Suppressor macrophage treated with lipopolysaccharide for 1 hour (primary cell): ENCODE measurements around the gene CSGALNACT2.

Source experiments
- DNase-seq, 3 donors: peaks; one replicate each; pipeline ENCODE4 v3.0.0-alpha.2; 2020 to 2022

Gene CSGALNACT2

GRCh38 chr10:43204042-43204942, 66.0 kb downstream of the CSGALNACT2 start:
- no peak for DNase-seq

DNA sequence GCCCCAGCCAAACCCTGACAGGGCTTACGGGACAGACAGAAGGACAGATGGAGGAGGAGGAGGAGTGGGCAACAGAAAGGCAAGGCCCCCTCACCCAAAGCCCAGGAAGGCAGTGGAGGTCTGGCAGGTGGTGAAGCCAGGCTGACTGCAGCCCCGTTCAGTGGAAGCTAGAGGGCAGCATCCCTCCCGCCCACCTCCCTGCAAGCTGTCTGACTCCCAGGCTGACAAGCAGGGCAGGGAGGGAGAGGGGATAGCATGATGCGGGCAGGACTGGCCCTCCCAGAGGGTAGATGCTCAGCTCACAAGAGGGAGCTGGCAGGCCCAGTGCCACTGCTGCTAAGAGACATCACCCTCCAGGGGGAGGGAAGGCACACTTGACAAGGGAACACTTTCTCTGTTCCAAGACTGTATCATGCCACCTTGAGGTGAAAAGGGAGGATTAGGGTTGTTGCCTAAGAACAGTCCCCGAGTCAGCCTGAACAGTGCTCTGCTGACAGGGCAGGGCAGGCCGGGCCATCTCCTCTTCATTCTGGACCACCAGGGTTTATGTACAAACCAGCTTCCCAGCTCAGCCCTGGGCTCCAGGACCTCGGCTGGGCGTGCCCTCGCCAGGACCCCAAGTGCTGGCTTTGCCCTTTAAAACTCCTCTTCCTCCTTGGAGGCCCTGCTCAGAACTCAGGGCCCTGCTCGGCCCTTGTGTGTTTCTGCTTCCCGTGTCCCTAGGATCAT, 66.9 kb downstream of the CSGALNACT2 start:
- peak; percentile 57 to 77 (median 63) for DNase-seq

DNA sequence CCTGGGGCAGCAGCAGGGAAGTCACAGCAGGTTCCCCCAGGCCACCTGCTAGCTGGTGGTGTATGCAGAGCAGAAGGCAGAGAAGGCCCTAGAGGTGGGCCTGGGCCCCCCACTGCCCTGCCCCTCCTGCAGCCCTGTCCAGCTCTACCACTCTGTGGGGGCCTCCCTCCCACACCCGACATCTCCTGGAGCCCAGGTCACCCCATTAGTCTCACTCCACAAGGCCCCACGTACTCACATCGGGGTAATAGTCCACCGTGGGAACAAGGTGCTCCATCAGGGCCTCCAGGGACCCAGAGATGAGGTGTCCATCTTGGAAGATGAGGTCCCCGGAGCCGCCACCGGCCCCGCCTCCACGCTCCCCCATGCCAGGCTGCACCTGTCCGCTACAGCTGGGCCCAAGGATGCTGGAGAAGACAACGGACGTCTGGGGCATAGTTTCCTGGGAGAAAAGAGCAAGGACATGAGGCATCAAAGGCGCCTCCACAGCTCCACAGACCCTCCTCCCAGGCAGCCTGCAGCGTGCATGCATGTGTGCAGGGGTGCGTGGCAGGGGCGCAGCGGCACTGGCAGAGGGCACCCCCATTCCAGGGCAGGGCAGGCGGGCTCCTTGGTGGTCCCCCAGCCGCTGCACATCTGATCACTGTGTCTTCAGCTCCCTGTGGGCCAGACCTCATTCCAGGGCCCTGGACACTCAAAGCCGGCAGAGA, 67.6 kb downstream of the CSGALNACT2 start:
- DNase-seq, result no peak

GRCh38 chr10:43206391-43207235, 68.4 kb downstream of the CSGALNACT2 start:
- no peak for DNase-seq

GRCh38 chr10:43208147-43209073, 70.2 kb downstream of the CSGALNACT2 start:
- DNase-seq, result no peak

DNA sequence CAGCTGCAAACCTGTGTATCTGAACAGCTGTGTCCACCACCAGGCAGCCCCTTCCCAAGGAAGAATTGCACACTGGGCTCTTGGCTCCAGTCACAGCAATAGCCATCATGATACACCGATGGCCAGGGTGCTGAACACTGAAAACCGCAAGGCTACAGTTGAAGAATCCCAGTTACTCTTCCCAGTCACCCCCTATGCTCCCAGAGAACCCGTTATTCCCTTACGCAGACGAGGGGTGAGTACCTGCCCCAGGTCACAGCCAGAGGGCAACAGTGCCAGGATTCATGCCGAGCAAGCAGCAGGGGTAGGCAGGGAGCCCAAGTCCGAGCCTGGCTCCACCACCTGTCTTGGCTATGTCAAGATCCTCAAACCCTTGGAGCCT, 70.8 kb downstream of the CSGALNACT2 start:
- DNase-seq, result no peak

DNA sequence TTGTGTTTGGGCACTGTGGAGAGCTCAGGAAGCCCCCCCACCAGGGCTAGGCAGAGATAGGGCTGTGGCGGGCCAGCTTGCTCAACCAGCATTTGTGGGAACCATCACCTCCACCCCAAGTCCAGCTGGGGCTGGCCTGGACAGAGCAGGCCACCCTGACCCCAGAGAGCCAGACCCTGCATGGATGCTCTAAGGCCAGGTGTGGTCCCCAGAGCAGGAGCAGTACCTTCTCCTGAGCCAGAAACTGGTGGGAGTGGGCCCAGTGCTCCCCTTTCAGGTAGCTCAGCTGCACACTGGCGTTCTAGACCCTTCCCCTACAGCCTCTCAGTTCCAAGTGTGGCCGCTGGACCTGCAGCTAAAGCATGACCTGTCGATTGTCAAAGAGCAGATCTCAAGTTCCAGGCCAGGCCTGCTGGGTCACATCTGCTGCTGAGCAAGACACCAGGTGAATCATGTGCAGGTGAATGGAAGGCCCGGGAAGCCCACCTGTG, 71.5 kb downstream of the CSGALNACT2 start:
- no peak for DNase-seq

GRCh38 chr10:43210556-43210955, 72.3 kb downstream of the CSGALNACT2 start:
- no peak for DNase-seq

DNA sequence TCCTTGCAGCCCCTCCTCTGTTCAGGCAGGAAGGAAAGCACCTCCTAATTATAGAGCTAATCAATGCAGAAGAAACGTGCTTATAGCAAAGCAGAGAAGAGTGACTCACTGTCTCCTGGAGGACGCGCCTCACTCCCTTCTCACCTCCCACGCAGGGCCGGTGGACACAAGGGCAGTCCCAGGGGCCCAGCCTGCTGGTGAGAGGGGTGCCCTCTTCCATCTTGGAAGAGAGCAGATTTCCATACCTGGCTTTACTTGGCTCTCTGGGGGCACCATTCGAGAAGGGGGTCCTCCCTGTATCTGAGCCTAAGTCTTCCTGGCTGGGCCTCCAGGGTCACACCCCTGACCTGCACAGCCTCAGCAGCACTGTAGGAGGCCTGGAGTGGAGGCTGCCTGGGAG, 72.8 kb downstream of the CSGALNACT2 start:
- peak in 1 of 3 donors; percentile 51 for DNase-seq

GRCh38 chr10:43211431-43212042, 73.3 kb downstream of the CSGALNACT2 start:
- no peak for DNase-seq

DNA sequence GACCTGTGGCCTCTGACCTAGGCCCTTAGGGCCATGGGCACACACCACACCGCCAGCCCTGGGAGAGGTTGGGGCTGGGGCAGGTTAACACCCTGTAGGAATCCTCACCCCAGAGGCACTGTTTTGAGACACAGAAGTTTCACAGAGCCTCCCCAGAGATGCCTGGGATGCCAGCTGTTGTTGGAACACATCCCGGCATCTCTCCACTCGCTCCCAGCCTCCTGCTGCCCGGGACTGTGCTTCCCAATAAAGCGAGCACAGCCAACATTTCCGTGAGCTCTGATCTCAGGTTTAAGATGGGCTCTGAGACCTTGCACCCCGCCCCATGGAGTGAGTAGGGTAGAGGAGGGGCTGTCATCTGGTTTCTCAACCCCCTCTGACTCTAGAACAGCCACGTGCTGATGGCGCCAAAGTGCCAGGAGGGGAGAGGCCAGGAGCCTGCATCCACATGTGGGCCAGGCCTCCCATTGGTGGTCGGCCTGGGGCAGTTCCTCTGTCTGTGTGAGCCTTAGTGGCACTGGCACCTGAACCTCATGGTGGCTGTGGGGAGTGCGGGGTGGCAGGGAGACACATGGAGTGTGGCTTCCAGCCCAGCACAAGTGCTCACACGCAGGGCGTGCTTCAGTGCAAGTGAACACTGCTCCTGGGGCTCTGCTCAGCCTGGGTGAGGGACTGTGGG, 73.9 kb downstream of the CSGALNACT2 start:
- DNase-seq, result no peak

DNA sequence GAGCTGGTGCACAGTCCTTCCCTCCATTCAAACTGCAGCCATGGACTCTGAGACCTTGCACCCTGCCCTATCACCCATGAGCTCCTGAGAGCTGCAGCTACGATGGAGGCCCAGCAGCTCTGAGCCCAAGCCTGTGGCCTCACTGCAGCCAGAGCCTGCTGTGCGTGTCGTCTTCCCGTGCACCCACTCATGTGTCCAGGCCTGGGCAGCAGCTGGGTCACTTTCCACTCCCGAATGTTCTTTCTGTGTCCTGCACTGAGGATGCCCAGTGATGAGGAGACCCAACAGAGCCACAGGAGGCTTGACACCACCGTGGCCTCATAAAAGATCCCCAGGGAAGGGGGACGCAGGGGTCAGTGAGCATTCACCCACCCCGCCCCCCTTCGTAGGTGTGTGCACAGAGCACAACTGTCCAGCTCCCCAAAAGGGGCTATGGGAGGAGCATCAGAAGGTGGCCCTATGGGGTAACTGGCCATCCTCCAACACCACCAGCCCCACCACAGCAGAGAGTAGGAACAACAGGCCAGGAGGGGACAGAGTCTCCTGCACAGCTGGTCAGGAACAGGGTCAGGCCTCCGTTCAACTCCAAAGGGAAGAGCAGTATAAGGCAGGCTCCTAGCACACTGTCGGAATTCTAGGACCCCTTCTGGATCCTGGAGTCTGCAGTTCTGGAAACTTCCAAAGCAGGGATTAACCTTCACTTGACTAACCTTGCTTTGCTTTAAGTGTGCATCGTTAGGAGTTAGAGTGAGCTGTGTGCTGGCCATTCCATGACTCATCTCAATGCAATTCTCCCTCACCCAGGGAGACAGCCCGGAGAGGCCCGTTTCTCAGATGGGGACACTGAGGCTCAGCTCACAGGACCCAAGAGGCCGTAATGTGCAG, 76.1 kb downstream of the CSGALNACT2 start:
- no peak for DNase-seq

- DNase-seq, result no peak
These were observed 76.8 kb downstream of the CSGALNACT2 start for GRCh38 chr10:43214956-43215561.

DNA sequence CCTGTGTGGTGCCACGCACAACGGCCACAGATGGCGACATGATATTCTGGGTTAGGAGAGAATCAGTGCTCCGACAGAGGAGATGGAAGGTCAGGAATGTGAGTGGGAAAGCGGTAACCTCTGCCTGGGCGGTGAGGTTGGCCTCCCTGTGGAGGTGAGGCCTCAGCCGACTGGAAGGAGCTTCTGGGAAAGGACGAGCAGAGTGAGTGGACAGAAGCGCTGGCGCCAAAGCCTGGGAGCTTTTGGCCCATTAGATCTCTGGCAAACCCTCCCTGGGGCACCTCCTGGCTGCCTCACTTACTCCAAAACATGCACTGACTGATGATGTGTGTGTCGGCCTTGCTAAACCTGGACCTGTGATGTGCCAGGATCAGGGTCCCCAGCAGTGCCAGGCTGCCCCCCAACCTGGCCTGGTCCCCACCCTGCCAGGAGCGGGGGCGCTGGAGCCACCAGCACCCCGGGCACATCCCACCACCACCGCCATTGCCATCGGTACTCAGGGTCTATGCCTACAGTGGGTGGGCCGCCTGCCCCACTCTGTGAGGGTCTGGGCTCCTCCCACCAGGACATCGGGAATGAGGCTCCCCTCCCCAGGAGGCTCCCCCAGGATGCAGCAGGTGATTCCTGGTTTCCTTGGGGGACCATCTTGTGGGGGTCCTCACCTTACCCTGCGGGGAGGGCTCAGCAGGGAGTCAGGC, 77.7 kb downstream of the CSGALNACT2 start:
- DNase-seq, result no peak

DNA sequence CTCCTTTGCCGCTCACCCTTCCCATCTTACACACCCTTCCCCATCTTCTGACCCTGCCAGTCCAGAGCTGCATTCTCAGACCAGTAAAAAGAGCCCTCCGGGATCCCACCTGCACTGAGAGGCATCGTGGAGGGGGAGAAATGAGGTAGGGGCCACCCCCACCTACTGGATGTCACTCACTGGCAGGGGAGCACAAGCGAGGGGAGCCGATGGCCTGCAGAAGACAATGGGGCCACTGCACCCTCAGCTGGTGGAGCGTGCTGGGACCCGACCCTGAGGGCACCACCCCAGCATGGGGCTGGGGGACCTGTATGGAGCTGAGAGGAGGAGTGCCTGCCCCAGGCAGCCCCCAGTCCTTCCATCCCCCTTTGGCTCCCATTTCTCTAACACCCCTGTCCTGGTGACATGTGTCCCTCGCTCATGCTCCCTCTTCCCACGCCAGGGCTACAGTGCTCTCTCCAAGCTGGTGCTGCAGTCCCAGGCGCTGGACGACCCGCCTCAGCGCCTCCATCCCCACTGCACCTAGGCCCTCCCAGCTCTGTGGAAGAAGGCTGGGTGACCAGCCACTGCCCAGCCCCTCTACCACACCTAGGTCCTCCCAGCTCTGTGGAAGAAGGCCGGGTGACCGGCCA, 78.8 kb downstream of the CSGALNACT2 start:
- no peak for DNase-seq

DNA sequence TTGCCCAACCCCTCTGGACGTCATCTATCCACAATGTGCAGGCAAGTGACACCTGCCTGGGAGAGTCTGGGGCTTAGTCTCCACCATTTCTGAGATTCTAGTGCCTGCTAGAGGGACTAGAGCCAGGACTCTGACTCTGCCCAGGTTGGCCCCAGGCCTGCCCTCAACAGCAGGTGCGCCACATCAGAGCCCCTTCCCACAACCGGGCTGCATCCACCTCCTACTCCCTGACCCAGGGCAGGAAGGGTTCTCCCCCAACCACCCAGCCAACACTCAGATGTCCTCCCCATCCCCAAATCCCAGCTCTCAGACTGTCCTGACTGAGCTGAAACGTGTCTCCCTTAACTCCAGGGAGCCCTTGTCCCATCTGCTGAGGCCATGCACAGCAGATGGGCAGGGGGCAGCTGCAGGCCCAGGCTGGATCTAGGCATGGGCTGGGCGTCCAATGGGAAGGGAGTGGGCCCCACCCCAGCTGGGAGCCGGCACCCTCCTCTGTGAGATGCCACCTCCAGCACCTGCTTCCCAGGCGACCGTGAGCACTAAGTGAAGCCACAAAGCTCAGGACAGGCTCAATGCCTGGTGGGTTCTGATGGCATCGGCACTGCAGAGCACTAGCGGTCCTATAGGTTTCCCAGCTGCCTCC, 79.4 kb downstream of the CSGALNACT2 start:
- DNase-seq, result no peak
